NB4 (cell line): ENCODE measurements around the gene ADAM12.

Experiments used
- MYC ChIP-seq: IDR thresholded peaks from 2 replicates; pipeline ENCODE4 v1.6.1; 2011; ENCODE audit warnings: low read depth, low read length
- TF ChIP-seq, protein P1 (sequence below): IDR thresholded peaks from one replicate; pipeline ENCODE4 v1.5.1; 2012; ENCODE audit warnings: low read depth, low read length
- TF ChIP-seq, protein P2 (sequence below): IDR thresholded peaks from 2 replicates; pipeline ENCODE4 v1.6.1; 2011; ENCODE audit warnings: low read depth, low read length

DNA sequence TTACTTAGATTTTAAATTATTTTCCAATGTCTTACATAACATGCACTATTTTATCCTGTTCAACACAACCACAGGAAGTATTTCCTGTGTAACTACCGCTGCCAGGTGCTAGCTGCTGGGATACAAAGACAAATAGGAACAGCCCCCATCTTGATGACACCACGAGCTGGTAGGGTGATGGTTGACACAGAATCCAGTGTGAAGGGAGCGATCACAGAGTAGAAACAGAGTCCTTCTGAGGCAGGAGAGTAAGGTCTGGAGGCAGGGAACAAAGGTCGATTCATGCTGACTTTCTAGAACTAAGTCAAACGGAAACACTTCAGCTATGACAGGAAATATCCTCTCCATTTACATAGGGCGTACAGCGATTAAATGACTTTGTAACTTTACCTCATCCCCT, 232.3 kb downstream of the ADAM12 start:
- TF ChIP-seq, protein P1, sequence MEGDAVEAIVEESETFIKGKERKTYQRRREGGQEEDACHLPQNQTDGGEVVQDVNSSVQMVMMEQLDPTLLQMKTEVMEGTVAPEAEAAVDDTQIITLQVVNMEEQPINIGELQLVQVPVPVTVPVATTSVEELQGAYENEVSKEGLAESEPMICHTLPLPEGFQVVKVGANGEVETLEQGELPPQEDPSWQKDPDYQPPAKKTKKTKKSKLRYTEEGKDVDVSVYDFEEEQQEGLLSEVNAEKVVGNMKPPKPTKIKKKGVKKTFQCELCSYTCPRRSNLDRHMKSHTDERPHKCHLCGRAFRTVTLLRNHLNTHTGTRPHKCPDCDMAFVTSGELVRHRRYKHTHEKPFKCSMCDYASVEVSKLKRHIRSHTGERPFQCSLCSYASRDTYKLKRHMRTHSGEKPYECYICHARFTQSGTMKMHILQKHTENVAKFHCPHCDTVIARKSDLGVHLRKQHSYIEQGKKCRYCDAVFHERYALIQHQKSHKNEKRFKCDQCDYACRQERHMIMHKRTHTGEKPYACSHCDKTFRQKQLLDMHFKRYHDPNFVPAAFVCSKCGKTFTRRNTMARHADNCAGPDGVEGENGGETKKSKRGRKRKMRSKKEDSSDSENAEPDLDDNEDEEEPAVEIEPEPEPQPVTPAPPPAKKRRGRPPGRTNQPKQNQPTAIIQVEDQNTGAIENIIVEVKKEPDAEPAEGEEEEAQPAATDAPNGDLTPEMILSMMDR = no peak
- TF ChIP-seq MYC = no peak
- TF ChIP-seq, protein P2, sequence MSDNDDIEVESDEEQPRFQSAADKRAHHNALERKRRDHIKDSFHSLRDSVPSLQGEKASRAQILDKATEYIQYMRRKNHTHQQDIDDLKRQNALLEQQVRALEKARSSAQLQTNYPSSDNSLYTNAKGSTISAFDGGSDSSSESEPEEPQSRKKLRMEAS = no peak
